Measurements from ENCODE around the gene DPP4. TPM values are rescaled to one million over a fixed set of nuclear protein-coding genes. Genes with fewer than 3 reads are reported as not detected.

The DPP4 gene
- polyA plus RNA-seq, 2 of the 4 experiments (the other 2 are of a cell fraction) = 0.17 to 0.27 TPM

GRCh38 chr2:162106746-162107145 lies 32.7 kb upstream of the DPP4 start:
- CTCF ChIA-PET = no interaction called here
- TF ChIP-seq EP300 (IDR thresholded peaks at IDR 0.05) = no peak
- no peak for TF ChIP-seq MAX (IDR thresholded peaks at IDR 0.05)
- TF ChIP-seq MAFK (IDR thresholded peaks at IDR 0.05; ENCODE audit: partially characterized antibody) = peak; percentile 31
- WGBS (ENCODE audit: missing lambda C conversion rate) = 68% methylated on average over 1 of the region's 1 CpG
- POLR2A ChIA-PET = no interaction called here
- Histone ChIP-seq H3K9me3 (no peaks in the 10 kb centered on the region), H3K4me3 (no peak overlapping the region), H3K4me2 (no peak overlapping the region), H3K27ac (no peak overlapping the region), H3K4me1 (0 out of 3 replicates have a peak, but pooled peaks cover 2% of the 10 kb centered on the region)
- ATAC-seq (no peak), DNase-seq (ENCODE audit: low read depth in 1 of 2, low spot score in 1 of 2) (no peak), FAIRE-seq (no peak)

GRCh38 chr2:162106146-162106551 lies 32.1 kb upstream of the DPP4 start:
- no peak for DNase-seq (ENCODE audit: low read depth in 1 of 2, low spot score in 1 of 2)
- Histone ChIP-seq H3K9me3 (no peaks in the 10 kb centered on the region), H3K4me1 (0 out of 3 replicates have a peak, but pooled peaks cover 2% of the 10 kb centered on the region), H3K4me3 (no peak overlapping the region), H3K27ac (no peak overlapping the region), H3K4me2 (no peak overlapping the region)
- TF ChIP-seq TP53 (CRISPR knock-in tag; IDR thresholded peaks at IDR 0.05) = no peak
- no peak for TF ChIP-seq KDM1A (IDR thresholded peaks at IDR 0.05; ENCODE audit: low read depth)
- TF ChIP-seq KDM5A (IDR thresholded peaks at IDR 0.05) = no peak
- no peak for TF ChIP-seq HES2 (IDR thresholded peaks at IDR 0.05)
- WGBS (ENCODE audit: missing lambda C conversion rate) = 46% methylated on average over 3 of the region's 3 CpGs
- ATAC-seq = no peak
- FAIRE-seq = no peak
- ChIA-PET POLR2A (no interaction called here), CTCF (no interaction called here)

- CTCF ChIA-PET = no interaction called here
- Histone ChIP-seq H3K4me3 (no peak overlapping the region), H3K27ac (no peak overlapping the region), H3K4me2 (no peak overlapping the region), H3K9me3 (no peaks in the 10 kb centered on the region), H3K4me1 (0 out of 3 replicates have a peak, but pooled peaks cover 2% of the 10 kb centered on the region)
- 35% methylated on average over 3 of the region's 3 CpGs for WGBS (ENCODE audit: missing lambda C conversion rate)
- no peak for ATAC-seq
- POLR2A ChIA-PET = no interaction called here
- no peak for DNase-seq (ENCODE audit: low read depth in 1 of 2, low spot score in 1 of 2)
- TF ChIP-seq POLR2A (IDR thresholded peaks at IDR 0.05; ENCODE audit: low read length) (no peak), EHF (CRISPR knock-in tag; IDR thresholded peaks at IDR 0.05) (no peak), ZC3H11A (IDR thresholded peaks at IDR 0.05) (no peak), RFX5 (IDR thresholded peaks at IDR 0.05) (no peak), CTCF (IDR thresholded peaks at IDR 0.05) (no peak), TFCP2L1 (CRISPR knock-in tag; IDR thresholded peaks at IDR 0.05) (no peak), KDM5A (IDR thresholded peaks at IDR 0.05) (no peak), NR3C1 (IDR thresholded peaks at IDR 0.05) (no peak), EP300 (IDR thresholded peaks at IDR 0.05) (no peak), MAZ (IDR thresholded peaks at IDR 0.05; ENCODE audit: borderline replicate concordance, low read depth, low read length) (no peak), HES2 (IDR thresholded peaks at IDR 0.05) (no peak), BHLHE40 (IDR thresholded peaks at IDR 0.05; ENCODE audit: low read depth, low read length) (no peak), ZFP36 (IDR thresholded peaks at IDR 0.05; ENCODE audit: borderline replicate concordance, partially characterized antibody) (no peak)
- FAIRE-seq = no peak
These were observed 29.5 kb upstream of the DPP4 start for GRCh38 chr2:162103443-162104009.

GRCh38 chr2:162100579-162100978 lies 26.6 kb upstream of the DPP4 start:
- no peak for FAIRE-seq
- 0% methylated on average over 1 of the region's 1 CpG for WGBS (ENCODE audit: missing lambda C conversion rate)
- no peak for ATAC-seq
- Histone ChIP-seq H3K9me3 (no peaks in the 10 kb centered on the region), H3K4me3 (no peak overlapping the region), H3K4me2 (no peak overlapping the region), H3K4me1 (no peaks in the 10 kb centered on the region), H3K27ac (no peak overlapping the region)
- DNase-seq (ENCODE audit: low read depth in 1 of 2, low spot score in 1 of 2) = no peak
- ChIA-PET CTCF (no interaction called here), POLR2A (no interaction called here)
- no peak for TF ChIP-seq MAZ (IDR thresholded peaks at IDR 0.05; ENCODE audit: borderline replicate concordance, low read depth, low read length)
- no peak for TF ChIP-seq ZSCAN20 (CRISPR knock-in tag; IDR thresholded peaks at IDR 0.05)
- no peak for TF ChIP-seq USF2 (IDR thresholded peaks at IDR 0.05)
- no peak for TF ChIP-seq KDM5A (IDR thresholded peaks at IDR 0.05)
- TF ChIP-seq BHLHE40 (IDR thresholded peaks at IDR 0.05; ENCODE audit: low read depth, low read length) = no peak
- no peak for TF ChIP-seq BCL3 (IDR thresholded peaks at IDR 0.05)
- TF ChIP-seq ELK1 (IDR thresholded peaks at IDR 0.05; ENCODE audit: low read depth, low read length) = no peak
- TF ChIP-seq CTCF (IDR thresholded peaks at IDR 0.05) = no peak
